Suprapubic skin (tissue), 4 donors: Measurements from ENCODE around the gene CYB5A. TPM values are rescaled to one million over a fixed set of nuclear protein-coding genes. Genes with fewer than 3 reads are reported as not detected.
"Not testable (repeated sequence)": the region's sequence is repeated elsewhere in the genome, so short reads cannot be mapped to it uniquely, and the experiment has no call there.

Experiments
- DNase-seq, 2 donors: peaks; one replicate each; pipeline ENCODE4 v3.0.0-alpha.2; 2019; ENCODE audit warnings: low spot score in 2 of 2
- H3K27ac ChIP-seq: fragments of 200-600 bp; sonication (generic); one replicate; pipeline ENCODE4 v1.5.1; 2019
- H3K27me3 ChIP-seq: fragments of 200-600 bp; sonication (generic); one replicate; pipeline ENCODE4 v1.5.1; 2019
- H3K36me3 ChIP-seq: fragments of 200-600 bp; sonication (generic); one replicate; pipeline ENCODE4 v1.5.1; 2019
- H3K4me1 ChIP-seq: fragments of 200-600 bp; sonication (generic); one replicate; pipeline ENCODE4 v1.5.1; 2019
- H3K4me3 ChIP-seq: fragments of 200-600 bp; sonication (generic); one replicate; pipeline ENCODE4 v1.5.1; 2019; ENCODE audit warnings: mild to moderate bottlenecking
- H3K9me3 ChIP-seq: fragments of 200-600 bp; sonication (generic); one replicate; pipeline ENCODE4 v1.5.1; 2019
- CTCF ChIP-seq, 2 donors: fragments of 200-600 bp in 1 of 2; fragments of 450-650 bp in 1 of 2; sonication (generic) in 1 of 2; IDR thresholded peaks; one replicate each; pipeline ENCODE4 v1.5.1; 2016 to 2019; ENCODE audit warnings: antibody characterized with exemption in 2 of 2, mild to moderate bottlenecking in 1 of 2, moderate library complexity in 1 of 2
- EP300 ChIP-seq: sonication (generic); formaldehyde crosslinking; IDR thresholded peaks from one replicate; pipeline ENCODE4 v1.6.1; 2017; ENCODE audit warnings: antibody characterized with exemption
- POLR2A ChIP-seq, 2 donors: fragments of 450-650 bp; IDR thresholded peaks; one replicate each; pipeline ENCODE4 v1.6.1; 2017; ENCODE audit warnings: antibody characterized with exemption in 2 of 2, mild to moderate bottlenecking in 2 of 2, moderate library complexity in 2 of 2
- POLR2AphosphoS5 ChIP-seq, 3 donors: sonication (generic); formaldehyde crosslinking; IDR thresholded peaks; one replicate each; pipeline ENCODE4 v1.6.1; 2017; ENCODE audit warnings: antibody characterized with exemption in 3 of 3
- WGBS: methylation state at CpG from one replicate; pipeline ENCODE4 v1.1.5; 2018; 5-methylcytosine and 5-hydroxymethylcytosine counted together
- total RNA-seq, 4 donors: library from RNA; depleted of rRNA; stranded (reverse); fragments of >200 nt; gene quantifications; one replicate each; pipeline ENCODE4 v1.1.0, GENCODE V29; 2016

Gene CYB5A
- total RNA-seq, 4 donors from 2014 or later: 103 to 258 (median 147) TPM

- Histone ChIP-seq H3K27ac (peak overlapping the region; percentile 79), H3K36me3 (no peaks in the 10 kb centered on the region), H3K4me3 (no peak overlapping the region), H3K9me3 (no peaks in the 10 kb centered on the region), H3K4me1 (peaks cover 43% of the 10 kb centered on the region), H3K27me3 (no peaks in the 10 kb centered on the region)
- TF ChIP-seq POLR2A (IDR thresholded peaks at IDR 0.05) (no peak), POLR2AphosphoS5 (IDR thresholded peaks at IDR 0.05) (no peak), EP300 (no peak)
- no peak for DNase-seq
- WGBS: 65% methylated on average over 9 of the region's 9 CpGs
These were observed 3.0 kb downstream of the CYB5A start for GRCh38 chr18:74288730-74289129.

- Histone ChIP-seq H3K27ac (peak overlapping the region; percentile 79), H3K9me3 (no peaks in the 10 kb centered on the region), H3K4me1 (peaks cover 50% of the 10 kb centered on the region), H3K36me3 (no peaks in the 10 kb centered on the region), H3K4me3 (no peak overlapping the region), H3K27me3 (no peaks in the 10 kb centered on the region)
- no peak for DNase-seq
- TF ChIP-seq POLR2A (IDR thresholded peaks at IDR 0.05): no peak
- no peak for TF ChIP-seq EP300
- no peak for TF ChIP-seq POLR2AphosphoS5 (IDR thresholded peaks at IDR 0.05)
- TF ChIP-seq CTCF (IDR thresholded peaks at IDR 0.05): no peak
- WGBS: 89% methylated on average over 5 of the region's 5 CpGs
These were observed 3.7 kb downstream of the CYB5A start for GRCh38 chr18:74288041-74288440.

GRCh38 chr18:74286856-74287255, 4.9 kb downstream of the CYB5A start:
- H3K4me1 ChIP-seq: peaks cover 62% of the 10 kb centered on the region
- no peaks in the 10 kb centered on the region for H3K27me3 ChIP-seq
- no peaks in the 10 kb centered on the region for H3K9me3 ChIP-seq
- H3K27ac ChIP-seq: no peak overlapping the region
- H3K4me3 ChIP-seq: no peak overlapping the region
- WGBS: 94% methylated on average over 2 of the region's 2 CpGs
- DNase-seq: no peak
- no peaks in the 10 kb centered on the region for H3K36me3 ChIP-seq
- TF ChIP-seq EP300 (no peak), POLR2A (IDR thresholded peaks at IDR 0.05) (no peak), POLR2AphosphoS5 (IDR thresholded peaks at IDR 0.05) (no peak)

- Histone ChIP-seq H3K4me3 (no peak overlapping the region), H3K9me3 (no peaks in the 10 kb centered on the region), H3K27me3 (no peaks in the 10 kb centered on the region), H3K4me1 (peaks cover 66% of the 10 kb centered on the region), H3K36me3 (no peaks in the 10 kb centered on the region), H3K27ac (peak overlapping the region; percentile 17)
- WGBS: 92% methylated on average over 4 of the region's 4 CpGs
- no peak for DNase-seq
- TF ChIP-seq POLR2AphosphoS5 (IDR thresholded peaks at IDR 0.05): no peak
- no peak for TF ChIP-seq CTCF (IDR thresholded peaks at IDR 0.05)
- no peak for TF ChIP-seq EP300
- no peak for TF ChIP-seq POLR2A (IDR thresholded peaks at IDR 0.05)
These were observed 5.5 kb downstream of the CYB5A start for GRCh38 chr18:74286106-74286855.

GRCh38 chr18:74285583-74285982, 6.2 kb downstream of the CYB5A start:
- H3K36me3 ChIP-seq, H3K9me3 ChIP-seq, H3K4me3 ChIP-seq, DNase-seq, H3K27me3 ChIP-seq: not testable (repeated sequence)
- Histone ChIP-seq H3K4me1 (peaks cover 64% of the 10 kb centered on the region), H3K27ac (peak overlapping the region; percentile 69)
- 86% methylated on average over 3 of the region's 3 CpGs for WGBS

- WGBS: 90% methylated on average over 1 of the region's 1 CpG
- H3K4me3 ChIP-seq: no peak overlapping the region
- H3K4me1 ChIP-seq: peaks cover 58% of the 10 kb centered on the region
These were observed 6.8 kb downstream of the CYB5A start for GRCh38 chr18:74284980-74285355.

More at GRCh38 chr18:74284980-74285355, 6.8 kb downstream of the CYB5A start:
- Histone ChIP-seq H3K9me3 (no peaks in the 10 kb centered on the region), H3K36me3 (no peaks in the 10 kb centered on the region), H3K27ac (peak overlapping the region; percentile 69), H3K27me3 (no peaks in the 10 kb centered on the region)
- no peak for DNase-seq
- TF ChIP-seq POLR2AphosphoS5 (IDR thresholded peaks at IDR 0.05) (no peak), POLR2A (IDR thresholded peaks at IDR 0.05) (no peak), CTCF (IDR thresholded peaks at IDR 0.05) (no peak), EP300 (no peak)
